Keratinocyte (primary cell): Measurements from ENCODE around the gene BSPRY. TPM values are rescaled to one million over a fixed set of nuclear protein-coding genes. Genes with fewer than 3 reads are reported as not detected.

Experiments
- DNase-seq: peaks from one replicate; pipeline ENCODE4 v3.0.0-alpha.2; 2011; ENCODE audit warnings: low read depth, missing footprints, low spot score
- FAIRE-seq: peaks from 2 replicates; lab custom pipeline; 2011; peaks lifted over from hg19 to GRCh38; lab: Jason Lieb, UNC
- H2AFZ ChIP-seq: 2 replicates; pipeline ENCODE4 v1.6.0; 2012; ENCODE audit warnings: low read length, control low read depth, inconsistent platforms; ENCODE audit not compliant: control insufficient read depth
- H3K27ac ChIP-seq: 2 replicates; pipeline ENCODE4 v1.5.1; 2011; ENCODE audit warnings: low read length; ENCODE audit not compliant: control insufficient read depth, insufficient read depth
- H3K27me3 ChIP-seq: 3 replicates; pipeline ENCODE4 v1.6.0; 2011; ENCODE audit warnings: low read length; ENCODE audit not compliant: control insufficient read depth, insufficient read depth; ENCODE audit errors: extremely low read depth
- H3K36me3 ChIP-seq, 2 experiments: 2 replicates in 1 of 2; 3 replicates in 1 of 2; pipeline ENCODE4 v1.5.1; 2011; ENCODE audit warnings: low read length in 2 of 2, mild to moderate bottlenecking in 1 of 2; ENCODE audit not compliant: control insufficient read depth in 2 of 2, insufficient read depth in 2 of 2; ENCODE audit errors: extremely low read depth in 1 of 2
- H3K4me1 ChIP-seq: 3 replicates; pipeline ENCODE4 v1.5.1; 2011; ENCODE audit warnings: low read length; ENCODE audit not compliant: control insufficient read depth, insufficient read depth; ENCODE audit errors: extremely low read depth
- H3K4me2 ChIP-seq: 3 replicates; pipeline ENCODE4 v1.6.0; 2011; ENCODE audit warnings: low read depth, low read length; ENCODE audit not compliant: control insufficient read depth, insufficient read depth; ENCODE audit errors: extremely low read depth
- H3K4me3 ChIP-seq, 3 experiments: fragments of 200-600 bp in 1 of 3; sonication (generic) in 1 of 3; 2 replicates in 2 of 3; 3 replicates in 1 of 3; pipeline ENCODE4 v1.5.1; 2011 to 2016; ENCODE audit warnings: low read length in 3 of 3, mild to moderate bottlenecking in 3 of 3, control low read depth in 2 of 3, inconsistent platforms in 1 of 3, low read depth in 1 of 3, mixed read lengths in 1 of 3, mixed run types in 1 of 3, moderate library complexity in 1 of 3; ENCODE audit not compliant: control insufficient read depth in 2 of 3, insufficient read depth in 2 of 3; ENCODE audit errors: extremely low read depth in 1 of 3
- H3K79me2 ChIP-seq: 2 replicates; pipeline ENCODE4 v1.6.0; 2012; ENCODE audit warnings: low read length; ENCODE audit not compliant: control insufficient read depth, insufficient read depth
- H3K9ac ChIP-seq: 3 replicates; pipeline ENCODE4 v1.6.0; 2011; ENCODE audit warnings: low read length; ENCODE audit not compliant: control insufficient read depth, insufficient read depth; ENCODE audit errors: extremely low read depth
- H3K9me1 ChIP-seq: 3 replicates; pipeline ENCODE4 v1.6.0; 2011; ENCODE audit warnings: low read length; ENCODE audit not compliant: control insufficient read depth, insufficient read depth; ENCODE audit errors: extremely low read depth
- H3K9me3 ChIP-seq: 2 replicates; pipeline ENCODE4 v1.5.1; 2012; ENCODE audit warnings: low read depth, low read length; ENCODE audit not compliant: control insufficient read depth
- H4K20me1 ChIP-seq: 3 replicates; pipeline ENCODE4 v1.6.0; 2011; ENCODE audit warnings: low read length; ENCODE audit not compliant: control insufficient read depth, insufficient read depth; ENCODE audit errors: extremely low read depth
- CTCF ChIP-seq, 3 experiments: IDR thresholded peaks in 1 of 3; conservative IDR thresholded peaks in 1 of 3; optimal IDR thresholded peaks in 1 of 3; 2 replicates in 2 of 3; 3 replicates in 1 of 3; pipeline versions ENCODE3 to v1.5.1; 2011; ENCODE audit warnings: low read length in 3 of 3, mild to moderate bottlenecking in 3 of 3, moderate library complexity in 2 of 3, control low read depth in 1 of 3, inconsistent platforms in 1 of 3; ENCODE audit not compliant: insufficient read depth in 2 of 3; ENCODE audit errors: extremely low read depth in 1 of 3
- EZH2 ChIP-seq: IDR thresholded peaks from one replicate; pipeline ENCODE4 v1.6.1; 2012; ENCODE audit warnings: inconsistent platforms, mild to moderate bottlenecking, low read length, moderate library complexity
- dilution Hi-C: fragments of 300-500 bp; cut with MboI; formaldehyde crosslinking; loops from one replicate; pipeline ENCODE4 v1.7.0; 2020; ENCODE audit warnings: low sequenced_read_pairs; ENCODE audit not compliant: extremely low pct_ligation_motif_present
- polyA plus RNA-seq, 5 experiments: library from polyadenylated mRNA; depleted of rRNA in 3 of 5; stranded (reverse) in 3 of 5; stranded (forward) in 1 of 5; unstranded in 1 of 5; fragments of >200 nt; gene quantifications; 1 replicate in 1 of 5; 2 replicates in 3 of 5; 3 replicates in 1 of 5; pipeline versions ENCODE4 v1.2.1 to v1.2.3, GENCODE V29; 2011 to 2012; ENCODE audit warnings: missing spikeins in 2 of 5, low read depth in 1 of 5, low replicate concordance in 1 of 5

The BSPRY gene
- polyA plus RNA-seq, 1 donor (not counting 4 experiments of a cell fraction or from before 2014, with no cell fraction given) = 0.41 TPM

GRCh38 chr9:113399646-113400200, 50.4 kb downstream of the BSPRY start:
- no peak for TF ChIP-seq EZH2
- TF ChIP-seq CTCF (optimal IDR thresholded peaks at IDR 0.05 in 1 of 3, IDR thresholded peaks at IDR 0.05 in 1 of 3, conservative IDR thresholded peaks at IDR 0.05 in 1 of 3; ENCODE audit: extremely low read depth in 1 of 3, insufficient read depth in 2 of 3, low read length in 3 of 3) = no peak
- Histone ChIP-seq H3K79me2 (no peaks in the 10 kb centered on the region), H2AFZ (no peak overlapping the region), H3K4me1 (peaks cover 25% of the 10 kb centered on the region), H3K36me3 (peaks cover 0 to 2% of the 10 kb centered on the region in 2 experiments), H4K20me1 (no peaks in the 10 kb centered on the region), H3K27me3 (no peaks in the 10 kb centered on the region), H3K9me1 (no peaks in the 10 kb centered on the region), H3K9me3 (no peaks in the 10 kb centered on the region), H3K4me2 (peak overlapping the region; percentile 71), H3K27ac (no peak overlapping the region), H3K4me3 (no peak overlapping the region), H3K9ac (no peak overlapping the region)
- DNase-seq (no peak), FAIRE-seq (no peak)
- dilution Hi-C loops = loop anchor here (10.0 kb wide), 1 partner anchor 55 kb away; the partner anchor contains the start of genes BSPRY and WDR31

GRCh38 chr9:113401027-113401792, 51.9 kb downstream of the BSPRY start, which contains the start of gene ALAD:
ALAD (minus strand) TSS chr9:113401284; CDS start chr9:113393559, 7,725 bp downstream.
- dilution Hi-C loops = loop anchor here (10.0 kb wide), 1 partner anchor 56 kb away; the partner anchor contains the start of genes BSPRY and WDR31
- DNase-seq (peak; percentile 87), FAIRE-seq (peak; percentile 52)
- TF ChIP-seq CTCF (optimal IDR thresholded peaks at IDR 0.05 in 1 of 3, IDR thresholded peaks at IDR 0.05 in 1 of 3, conservative IDR thresholded peaks at IDR 0.05 in 1 of 3; ENCODE audit: extremely low read depth in 1 of 3, insufficient read depth in 2 of 3, low read length in 3 of 3) (peak; percentile 88 to 95 (median 88)), EZH2 (no peak)
- Histone ChIP-seq H3K9ac (peak within 1 kb of the TSS; percentile 64), H3K27ac (peak within 1 kb of the TSS; percentile 61), H3K79me2 (no peaks in the 10 kb centered on the region), H3K4me2 (peak within 1 kb of the TSS; percentile 97), H4K20me1 (no peaks in the 10 kb centered on the region), H3K36me3 (no peaks in the 10 kb centered on the region), H3K9me3 (no peaks in the 10 kb centered on the region), H3K27me3 (no peaks in the 10 kb centered on the region), H3K4me1 (peaks cover 25% of the 10 kb centered on the region), H3K4me3 (peak within 1 kb of the TSS; percentile 78 to 85 (median 78)), H3K9me1 (no peaks in the 10 kb centered on the region), H2AFZ (peak within 1 kb of the TSS; percentile 95)
